K562 (cell line): ENCODE measurements around the gene SEMA4G. TPM values are rescaled to one million over a fixed set of nuclear protein-coding genes. Genes with fewer than 3 reads are reported as not detected.

Experiments
- HBP1 ChIP-seq: fragments of 450-650 bp; formaldehyde crosslinking; IDR thresholded peaks from 2 replicates; pipeline ENCODE4 v1.4.0; 2022; ENCODE audit warnings: missing genetic modification characterization
- NBN ChIP-seq: fragments of 450-650 bp; IDR thresholded peaks from 2 replicates; pipeline ENCODE4 v1.6.1; 2016; ENCODE audit warnings: low read depth, mild to moderate bottlenecking
- NFIC ChIP-seq: fragments of 450-650 bp; IDR thresholded peaks from 2 replicates; pipeline ENCODE4 v1.6.1; 2017; ENCODE audit warnings: mild to moderate bottlenecking, inconsistent platforms
- NFYB ChIP-seq: IDR thresholded peaks from 2 replicates; pipeline ENCODE4 v1.6.1; 2011; ENCODE audit warnings: mild to moderate bottlenecking, moderate library complexity; ENCODE audit not compliant: insufficient read length; ENCODE audit errors: extremely low read depth
- PHB ChIP-seq: fragments of 250-450 bp; sonication (Bioruptor Pico); IDR thresholded peaks from 2 replicates; pipeline ENCODE4 v1.5.0; 2021
- POLR3G ChIP-seq: IDR thresholded peaks from 2 replicates; pipeline ENCODE4 v1.6.1; 2011; ENCODE audit not compliant: insufficient read length, insufficient replicate concordance; ENCODE audit errors: extremely low read depth
- RBM14 ChIP-seq: fragments of 200-400 bp; formaldehyde crosslinking; IDR thresholded peaks from 2 replicates; pipeline ENCODE4 v1.6.1; 2018; ENCODE audit warnings: low read depth, mild to moderate bottlenecking, low read length, moderate library complexity, borderline replicate concordance; ENCODE audit not compliant: insufficient read depth
- SREBF1 ChIP-seq: fragments of 150-350 bp; IDR thresholded peaks from 2 replicates; pipeline ENCODE4 v1.6.1; 2014; ENCODE audit warnings: antibody characterized with exemption, low read depth, low read length, borderline replicate concordance
- ZNF140 ChIP-seq: fragments of 250-450 bp; sonication (Bioruptor Pico); IDR thresholded peaks from 2 replicates; pipeline ENCODE4 v1.8.0; 2021; ENCODE audit warnings: moderate library complexity, mild to moderate bottlenecking, inconsistent platforms
- ZNF318 ChIP-seq, 2 experiments: fragments of 450-650 bp; IDR thresholded peaks; 2 replicates each; pipeline ENCODE4 v1.6.1; 2016; ENCODE audit warnings: mild to moderate bottlenecking in 2 of 2, borderline replicate concordance in 1 of 2, low read depth in 1 of 2, moderate library complexity in 1 of 2
- polyA plus RNA-seq, 8 experiments: library from polyadenylated mRNA; depleted of rRNA in 4 of 8; stranded (reverse) in 5 of 8; unstranded in 3 of 8; fragments of >200 nt; fragmentation: Nextera tagmentation in 2 of 8; fragmentation: Illumina TruSeq in 1 of 8; extraction: Ambion mirVana in 2 of 8; extraction: Trizol in 1 of 8; gene quantifications; 2 replicates each; pipeline versions ENCODE4 v1.2.1 to v1.2.3, GENCODE V29; 2011 to 2014; ENCODE audit warnings: inconsistent platforms in 1 of 8, missing spikeins in 1 of 8
- total RNA-seq, 7 experiments: library from RNA; depleted of rRNA in 6 of 7; stranded (reverse); fragments of >200 nt in 6 of 7; fragmentation: Illumina TruSeq in 2 of 7; extraction: Trizol in 2 of 7; gene quantifications; 2 replicates each; pipeline versions ENCODE4 v1.2.1 to v1.2.3, GENCODE V29; 2011 to 2021; ENCODE audit warnings: low replicate concordance in 1 of 7
- TF ChIP-seq, protein P1 (sequence below), 2 experiments: fragments of 450-650 bp; IDR thresholded peaks; 2 replicates each; pipeline ENCODE4 v1.6.1; 2018; ENCODE audit warnings: mild to moderate bottlenecking in 2 of 2, low read depth in 1 of 2; ENCODE audit not compliant: partially characterized antibody in 2 of 2
- TF ChIP-seq, protein P2 (sequence below): fragments of 250-450 bp; sonication (Bioruptor Pico); IDR thresholded peaks from 2 replicates; pipeline ENCODE4 v1.5.0; 2021

SEMA4G gene
- total and polyA plus RNA-seq, 9 of the 15 experiments (the other 6 are each of a cell fraction or from before 2014, with no cell fraction given): 0.40 to 7.8 (median 1.8) TPM

GRCh38 chr10:100998183-100998990, 29.1 kb downstream of the SEMA4G start (continued):
- TF ChIP-seq HBP1: no peak
- no peak for TF ChIP-seq NBN
- TF ChIP-seq, protein P1, sequence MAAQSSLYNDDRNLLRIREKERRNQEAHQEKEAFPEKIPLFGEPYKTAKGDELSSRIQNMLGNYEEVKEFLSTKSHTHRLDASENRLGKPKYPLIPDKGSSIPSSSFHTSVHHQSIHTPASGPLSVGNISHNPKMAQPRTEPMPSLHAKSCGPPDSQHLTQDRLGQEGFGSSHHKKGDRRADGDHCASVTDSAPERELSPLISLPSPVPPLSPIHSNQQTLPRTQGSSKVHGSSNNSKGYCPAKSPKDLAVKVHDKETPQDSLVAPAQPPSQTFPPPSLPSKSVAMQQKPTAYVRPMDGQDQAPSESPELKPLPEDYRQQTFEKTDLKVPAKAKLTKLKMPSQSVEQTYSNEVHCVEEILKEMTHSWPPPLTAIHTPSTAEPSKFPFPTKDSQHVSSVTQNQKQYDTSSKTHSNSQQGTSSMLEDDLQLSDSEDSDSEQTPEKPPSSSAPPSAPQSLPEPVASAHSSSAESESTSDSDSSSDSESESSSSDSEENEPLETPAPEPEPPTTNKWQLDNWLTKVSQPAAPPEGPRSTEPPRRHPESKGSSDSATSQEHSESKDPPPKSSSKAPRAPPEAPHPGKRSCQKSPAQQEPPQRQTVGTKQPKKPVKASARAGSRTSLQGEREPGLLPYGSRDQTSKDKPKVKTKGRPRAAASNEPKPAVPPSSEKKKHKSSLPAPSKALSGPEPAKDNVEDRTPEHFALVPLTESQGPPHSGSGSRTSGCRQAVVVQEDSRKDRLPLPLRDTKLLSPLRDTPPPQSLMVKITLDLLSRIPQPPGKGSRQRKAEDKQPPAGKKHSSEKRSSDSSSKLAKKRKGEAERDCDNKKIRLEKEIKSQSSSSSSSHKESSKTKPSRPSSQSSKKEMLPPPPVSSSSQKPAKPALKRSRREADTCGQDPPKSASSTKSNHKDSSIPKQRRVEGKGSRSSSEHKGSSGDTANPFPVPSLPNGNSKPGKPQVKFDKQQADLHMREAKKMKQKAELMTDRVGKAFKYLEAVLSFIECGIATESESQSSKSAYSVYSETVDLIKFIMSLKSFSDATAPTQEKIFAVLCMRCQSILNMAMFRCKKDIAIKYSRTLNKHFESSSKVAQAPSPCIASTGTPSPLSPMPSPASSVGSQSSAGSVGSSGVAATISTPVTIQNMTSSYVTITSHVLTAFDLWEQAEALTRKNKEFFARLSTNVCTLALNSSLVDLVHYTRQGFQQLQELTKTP (IDR thresholded peaks at IDR 0.05; ENCODE audit: low read depth in 1 of 2, partially characterized antibody in 2 of 2): no peak
- TF ChIP-seq, protein P2, sequence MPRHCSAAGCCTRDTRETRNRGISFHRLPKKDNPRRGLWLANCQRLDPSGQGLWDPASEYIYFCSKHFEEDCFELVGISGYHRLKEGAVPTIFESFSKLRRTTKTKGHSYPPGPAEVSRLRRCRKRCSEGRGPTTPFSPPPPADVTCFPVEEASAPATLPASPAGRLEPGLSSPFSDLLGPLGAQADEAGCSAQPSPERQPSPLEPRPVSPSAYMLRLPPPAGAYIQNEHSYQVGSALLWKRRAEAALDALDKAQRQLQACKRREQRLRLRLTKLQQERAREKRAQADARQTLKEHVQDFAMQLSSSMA (CRISPR knock-in tag): no peak
- no peak for TF ChIP-seq POLR3G
- no peak for TF ChIP-seq SREBF1
- no peak for TF ChIP-seq RBM14
- peak; percentile 97 for TF ChIP-seq NFIC
- TF ChIP-seq PHB (CRISPR knock-in tag): no peak
- TF ChIP-seq ZNF140 (CRISPR knock-in tag): no peak
- TF ChIP-seq ZNF318 (IDR thresholded peaks at IDR 0.05; ENCODE audit: borderline replicate concordance in 1 of 2, low read depth in 1 of 2): no peak
- no peak for TF ChIP-seq NFYB
